Left cardiac atrium (tissue), 4 donors: ENCODE data around the gene TMEM176A. TPM values are rescaled to one million over a fixed set of nuclear protein-coding genes. Genes with fewer than 3 reads are reported as not detected.
"Not testable (repeated sequence)": the region's sequence is repeated elsewhere in the genome, so short reads cannot be mapped to it uniquely, and the experiment has no call there.

Experiments used
- ATAC-seq, 2 donors: fragments of 200-7000 bp; cut with Tn5 transposase; one replicate each; pipeline ENCODE4 v1.9.1; 2020; ENCODE audit warnings: mild to moderate bottlenecking in 2 of 2, moderate library complexity in 2 of 2
- DNase-seq: peaks from one replicate; pipeline ENCODE4 v3.0.0-alpha.2; 2020
- intact Hi-C, 2 donors: fragments of 100-400 bp; cut with DNase I; formaldehyde crosslinking; loops; one replicate each; pipeline versions ENCODE4 v1.14.1 to v1.15.1; 2022 to 2023
- long read RNA-seq: library from polyadenylated mRNA; unstranded; transcript quantifications from one replicate; pipeline ENCODE4 v2.0.0, GENCODE V29; 2021
- total RNA-seq, 2 donors: library from RNA; stranded (reverse); fragmentation: NEBNext Ultra II Directional; extraction: Animal tissue kit (Norgen Biotek cat#: 25700); gene quantifications; one replicate each; pipeline ENCODE4 v1.2.1, GENCODE V29; 2021
- donor health status: DM: no; HTN: yes; CAD: no.
- donor health status: DM: no; HTN: yes; CAD: no; lungs with severe emphysema.
- donor health status: DM: yes; HTN: yes; CAD: no.
- donor health status: Dilated cardiomyopathy.

Gene TMEM176A, protein sequence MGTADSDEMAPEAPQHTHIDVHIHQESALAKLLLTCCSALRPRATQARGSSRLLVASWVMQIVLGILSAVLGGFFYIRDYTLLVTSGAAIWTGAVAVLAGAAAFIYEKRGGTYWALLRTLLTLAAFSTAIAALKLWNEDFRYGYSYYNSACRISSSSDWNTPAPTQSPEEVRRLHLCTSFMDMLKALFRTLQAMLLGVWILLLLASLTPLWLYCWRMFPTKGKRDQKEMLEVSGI
- 100 to 1,000 TPM in 1 of 2 donors, 10 to 100 TPM in 1; 92.1 to 110 TPM for total RNA-seq
- long read RNA-seq, transcript TMEM176A-201 (7 exons, 1,261 nt), result minor isoform, 7 of 32 reads
- long read RNA-seq, transcript TMEM176A-210 (7 exons, 1,530 nt), result major isoform, 17 of 32 reads
- long read RNA-seq, partial matches to known transcripts, result 5 of 32 reads
- long read RNA-seq, other reads (novel, unspliced or antisense), result 3 of 32 reads

DNA sequence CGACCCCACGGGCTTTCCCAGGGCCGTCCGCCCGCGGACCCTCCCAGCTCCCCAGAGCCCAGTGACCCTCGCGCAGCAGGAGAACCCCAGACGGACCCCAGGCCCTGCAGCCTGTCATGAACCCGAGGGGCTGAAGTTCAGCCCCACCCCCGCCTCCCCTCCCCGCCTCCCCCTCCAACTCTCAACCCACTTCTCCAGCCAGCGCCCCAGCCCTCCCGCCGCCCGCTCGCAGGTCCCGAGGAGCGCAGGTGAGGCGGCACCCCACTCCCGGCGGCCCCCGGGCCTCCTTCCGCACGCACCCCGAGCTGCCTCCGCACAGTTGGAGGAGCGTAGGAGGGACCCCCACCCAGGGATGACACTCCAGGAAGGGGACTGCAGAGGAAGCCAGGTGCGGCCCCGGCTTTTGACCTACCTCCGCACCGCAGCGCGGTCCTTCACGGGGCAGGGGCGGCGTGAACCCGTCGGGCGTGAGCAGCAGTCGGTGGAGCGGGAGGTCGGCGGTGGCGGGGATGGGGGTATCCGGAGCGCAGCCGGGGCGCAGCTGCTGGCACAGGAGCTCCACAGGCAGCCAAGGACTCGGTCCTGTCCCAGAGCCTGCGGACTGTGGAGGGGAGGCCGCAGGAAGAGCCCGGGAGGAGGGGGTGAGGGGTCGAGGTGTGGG lies at the start of gene TMEM176A:
Gene TMEM176A (plus strand): TSS at position 189 of the 661 bp plus-strand sequence. CDS start 782 bp downstream, outside the sequence.
- DNase-seq, result peak; percentile 45
- intact Hi-C loops, result no loop called here
- peak; percentile 68 to 76 for ATAC-seq

- intact Hi-C loops, result no loop called here
- DNase-seq (no peak), ATAC-seq (peak; percentile 81 to 86)
These were observed 48.9 kb upstream of the TMEM176A start for GRCh38 chr7:150751702-150752101.

DNA sequence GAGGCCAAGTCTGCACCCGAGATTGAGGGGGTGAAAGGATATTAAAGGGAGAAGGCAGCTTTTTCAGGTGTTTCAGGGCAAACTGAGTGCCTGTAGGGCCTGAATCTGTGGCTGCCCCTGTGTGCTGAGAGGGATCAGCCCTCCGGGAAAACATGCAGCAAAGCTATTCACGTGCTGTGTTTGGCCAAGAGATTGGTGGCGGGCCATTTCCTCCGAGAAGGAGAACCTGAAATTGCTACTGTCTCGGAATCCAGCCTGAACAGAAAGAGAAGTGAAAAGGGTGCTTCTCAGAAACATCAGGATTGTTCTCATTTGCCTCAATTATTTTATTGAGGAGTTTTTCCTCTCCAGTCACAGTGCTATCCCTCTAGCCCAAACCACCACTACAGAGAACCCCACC lies 47.3 kb upstream of the TMEM176A start:
- intact Hi-C loops, result no loop called here
- DNase-seq, result peak; percentile 34

DNA sequence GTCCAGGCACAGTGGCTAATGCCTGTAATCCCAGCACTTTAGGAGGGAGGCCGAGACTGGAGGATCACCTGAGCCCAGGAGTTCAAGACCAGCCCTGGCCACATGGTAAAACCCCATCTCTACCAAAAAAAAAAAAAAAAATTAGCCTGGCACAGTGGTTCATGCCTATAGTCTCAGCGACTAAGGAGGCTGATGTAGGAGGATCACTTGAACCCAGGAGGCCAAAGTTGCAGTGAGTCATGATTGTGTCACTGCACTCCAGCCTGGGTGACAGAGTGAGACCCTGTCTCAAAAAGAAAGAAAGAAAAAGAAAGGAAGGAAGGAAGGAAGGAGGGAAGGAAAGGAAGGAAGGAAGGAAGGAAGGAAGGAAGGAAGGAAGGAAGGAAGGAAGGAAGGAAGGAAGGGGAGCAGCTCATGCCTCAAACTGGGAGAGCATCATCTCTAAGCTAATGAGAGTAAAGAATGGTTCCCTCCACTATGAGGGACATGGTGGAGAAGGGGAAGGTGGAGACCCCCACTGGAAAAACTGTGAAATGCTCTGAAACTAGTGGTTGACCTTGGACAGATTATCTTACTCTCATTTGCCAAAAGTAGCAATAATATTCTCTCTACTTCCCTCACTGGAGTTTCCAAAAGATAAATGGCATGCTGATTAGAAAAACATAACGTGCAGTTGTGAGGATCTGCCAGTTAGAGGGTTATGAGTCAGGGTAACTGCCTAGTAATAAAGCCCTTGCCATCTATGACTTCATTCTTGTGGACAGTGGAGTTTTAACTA lies 46.6 kb upstream of the TMEM176A start:
- ATAC-seq, result peak; percentile 56 to 63
- no peak for DNase-seq
- intact Hi-C loops, result no loop called here

More for the DNA sequence above, 47.3 kb upstream of the TMEM176A start:
- no peak for ATAC-seq

- DNase-seq, result no peak
- no peak for ATAC-seq
- intact Hi-C loops, result no loop called here
These were observed 45.6 kb upstream of the TMEM176A start for GRCh38 chr7:150754951-150755350.

- intact Hi-C loops, result loop anchor here in 1 of 2 donors (2.0 kb wide), 1 partner anchor 307 kb away; no protein-coding TSS in a partner anchor
- peak; percentile 49 for DNase-seq
- ATAC-seq, result peak; percentile 36 to 55
These were observed 45.0 kb upstream of the TMEM176A start for GRCh38 chr7:150755473-150756099.

DNA sequence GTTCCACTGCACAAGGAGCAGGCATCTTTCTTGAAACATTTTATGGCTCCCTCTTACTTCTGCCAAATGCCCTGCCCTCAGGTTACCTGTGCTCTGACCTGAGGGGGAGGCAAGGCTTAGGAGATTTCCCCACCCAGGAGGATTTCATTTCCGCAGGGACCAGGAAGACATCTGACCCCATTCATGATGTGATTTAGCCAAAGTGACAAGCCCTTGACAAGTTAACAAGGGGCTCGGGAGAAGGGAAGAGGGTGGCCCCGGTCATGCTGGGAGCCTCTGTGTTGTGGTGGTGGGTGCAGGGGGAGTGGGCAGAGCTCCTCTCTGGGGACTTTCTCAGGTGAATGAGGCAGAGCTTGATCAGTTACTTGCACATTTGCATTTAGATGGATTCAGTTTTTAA lies 44.4 kb upstream of the TMEM176A start:
- intact Hi-C loops, result loop anchor here in 1 of 2 donors (2.0 kb wide), 1 partner anchor 307 kb away; no protein-coding TSS in a partner anchor
- no peak for DNase-seq
- ATAC-seq, result no peak

DNA sequence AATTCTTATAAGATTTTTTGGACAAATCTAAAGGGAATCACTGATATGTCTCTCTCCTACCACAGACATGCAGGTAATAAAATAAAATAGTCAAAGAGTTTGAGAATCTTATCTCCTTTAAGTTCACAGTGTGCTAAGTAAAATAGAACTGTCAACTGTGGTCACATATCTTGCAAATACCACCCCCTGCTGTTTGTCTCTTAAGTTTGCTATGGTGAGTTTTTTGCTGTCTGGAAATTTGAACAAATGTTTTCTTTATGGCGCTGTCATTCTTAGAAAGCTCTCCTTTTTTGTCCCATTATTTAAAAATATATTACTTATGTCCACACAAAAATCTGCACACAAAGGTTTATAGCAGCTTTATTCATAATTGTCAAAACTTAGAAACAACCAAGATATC lies 43.7 kb upstream of the TMEM176A start:
- intact Hi-C loops, result loop anchor here in 1 of 2 donors (2.0 kb wide), 1 partner anchor 308 kb away; no protein-coding TSS in a partner anchor
- DNase-seq, result no peak
- ATAC-seq, result no peak

- DNase-seq (no peak), ATAC-seq (no peak)
- intact Hi-C loops, result no loop called here
These were observed 41.1 kb upstream of the TMEM176A start for GRCh38 chr7:150759479-150759878.

GRCh38 chr7:150766334-150766709 lies 34.2 kb upstream of the TMEM176A start:
- DNase-seq (no peak), ATAC-seq (no peak)
- intact Hi-C loops, result no loop called here

GRCh38 chr7:150769768-150770167 lies 30.8 kb upstream of the TMEM176A start:
- ATAC-seq (no peak), DNase-seq (no peak)
- intact Hi-C loops, result no loop called here

GRCh38 chr7:150774131-150774530 lies 26.4 kb upstream of the TMEM176A start:
- DNase-seq, intact Hi-C loops, ATAC-seq: not testable (repeated sequence)

DNA sequence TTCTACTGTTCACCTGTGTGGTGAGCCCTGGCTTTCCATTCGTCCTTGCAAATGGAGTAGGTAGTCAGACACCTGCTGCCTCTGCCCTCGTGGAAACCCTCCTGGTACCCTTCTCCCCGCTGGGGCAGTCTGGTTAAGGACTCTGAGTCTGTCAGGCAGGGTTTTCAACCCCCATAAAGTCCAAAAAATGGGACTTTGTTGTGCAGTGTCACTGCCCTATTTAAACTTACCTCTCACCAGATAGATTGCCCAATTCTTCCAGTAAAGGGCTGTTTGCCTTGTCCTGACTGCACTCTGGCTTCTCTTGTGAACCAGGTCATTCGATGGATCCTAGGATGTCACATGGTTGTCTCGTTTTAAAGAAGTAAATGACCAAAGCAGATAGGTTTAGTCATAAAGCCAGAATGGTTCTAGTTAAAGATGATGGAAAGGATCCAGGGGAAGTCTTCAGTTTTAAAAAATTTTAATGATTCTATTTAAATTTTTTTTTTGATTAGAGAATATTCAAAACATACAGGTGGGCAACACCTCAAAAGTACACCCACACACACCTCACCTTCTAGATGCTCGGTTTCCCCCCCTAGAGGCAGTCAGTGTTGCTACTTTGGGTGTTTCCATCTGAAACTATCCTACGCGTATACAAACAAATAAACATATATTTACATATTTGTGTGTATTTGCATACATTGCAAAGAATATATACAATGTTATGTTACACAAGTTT lies 22.4 kb upstream of the TMEM176A start:
- no peak for ATAC-seq
- no peak for DNase-seq
- intact Hi-C loops, result loop anchor here in 1 of 2 donors (2.0 to 5.0 kb wide), 3 partner anchors 84 to 209 kb away; no protein-coding TSS in a partner anchor

DNA sequence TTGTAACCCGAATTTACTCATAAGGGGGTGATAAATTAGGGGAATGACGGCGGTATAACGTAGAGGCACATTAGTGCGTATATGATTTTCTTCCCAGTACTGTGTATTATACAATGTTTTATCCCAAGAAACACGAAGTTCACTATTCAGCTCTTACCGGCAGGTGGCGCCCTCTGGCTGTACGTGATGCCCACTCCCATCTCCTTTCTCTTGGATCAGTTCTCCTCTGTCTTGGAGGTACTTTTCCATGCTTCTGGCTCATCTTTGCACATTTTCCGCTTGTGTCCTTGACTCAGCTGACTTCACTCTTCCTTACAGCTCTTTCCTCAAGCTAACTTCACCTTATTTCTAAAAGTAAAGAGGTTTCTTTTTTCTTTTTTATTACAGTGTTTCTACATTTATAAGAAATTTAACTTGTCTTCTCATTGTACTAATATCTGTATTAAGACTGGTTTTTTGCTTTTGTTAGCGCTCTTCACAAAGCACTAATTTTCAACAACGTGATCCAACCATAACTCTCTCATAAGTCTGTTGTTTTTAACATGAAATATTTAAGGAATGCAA lies 21.7 kb upstream of the TMEM176A start:
- ATAC-seq (peak; percentile 88 to 95), DNase-seq (peak; percentile 87)
- intact Hi-C loops, result loop anchor here in 1 of 2 donors (2.0 to 5.0 kb wide), 3 partner anchors 83 to 208 kb away; no protein-coding TSS in a partner anchor

DNA sequence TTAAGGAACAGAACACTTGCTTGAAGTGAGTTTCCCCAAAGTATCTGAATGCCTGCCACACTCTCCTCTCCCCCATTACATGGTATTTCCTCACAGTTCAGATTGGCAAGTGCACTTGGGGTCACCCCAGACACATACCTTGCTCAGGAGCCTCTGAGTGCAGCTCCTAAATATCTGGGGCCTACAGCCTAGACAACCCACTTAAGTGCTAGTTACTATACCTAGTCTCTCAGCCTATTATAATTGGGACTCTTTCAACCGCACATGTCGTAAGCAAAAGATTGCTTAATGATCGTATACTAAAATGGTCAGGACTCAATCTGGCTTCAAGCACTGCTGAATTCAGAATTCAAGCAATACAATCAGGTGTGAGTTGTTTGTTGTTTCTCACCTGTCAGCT lies 20.3 kb upstream of the TMEM176A start:
- no peak for DNase-seq
- intact Hi-C loops, result loop anchor here in 1 of 2 donors (5.0 kb wide), 1 partner anchor 97 kb away; no protein-coding TSS in a partner anchor
- ATAC-seq, result no peak

DNA sequence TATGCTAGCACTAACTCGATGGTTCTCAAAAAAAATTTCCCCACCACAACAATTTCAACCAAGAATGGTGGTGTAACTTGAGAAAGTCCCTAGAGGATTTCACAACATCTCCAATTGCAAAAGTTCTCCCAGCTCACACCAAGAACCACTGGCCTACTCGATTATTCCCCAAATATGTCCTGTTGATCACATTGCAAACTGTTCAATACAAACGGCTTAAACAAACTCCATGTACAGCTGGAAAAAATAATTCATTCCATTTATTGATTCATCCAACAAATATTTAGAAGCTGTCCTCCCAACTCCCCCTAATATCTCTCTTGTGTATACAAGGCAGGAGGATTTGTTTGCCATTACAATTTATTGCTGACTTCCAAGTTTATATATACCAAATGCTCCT lies 19.5 kb upstream of the TMEM176A start:
- intact Hi-C loops, result loop anchor here in 1 of 2 donors (5.0 kb wide), 1 partner anchor 96 kb away; no protein-coding TSS in a partner anchor
- DNase-seq (no peak), ATAC-seq (no peak)

GRCh38 chr7:150781961-150782360 lies 18.6 kb upstream of the TMEM176A start:
- intact Hi-C loops, result loop anchor here in 1 of 2 donors (5.0 kb wide), 1 partner anchor 95 kb away; no protein-coding TSS in a partner anchor
- ATAC-seq (no peak), DNase-seq (no peak)
